ENCODE data around the gene SLC35F5.
A peak's percentile ranks its signal among the peaks of the same experiment; 100 is the strongest.
"Not testable (repeated sequence)": the region's sequence is repeated elsewhere in the genome, so short reads cannot be mapped to it uniquely, and the experiment has no call there.

The SLC35F5 gene

GRCh38 chr2:113756355-113757137 lies at the start of gene SLC35F5:
TSS of gene SLC35F5 (minus strand) at chr2:113756642. CDS start at chr2:113756409, 233 bp downstream.
- peak; percentile 91 for DNase-seq (ENCODE audit: low read depth)

GRCh38 chr2:113799375-113799774 lies 42.9 kb upstream of the SLC35F5 start:
- no peak for DNase-seq (ENCODE audit: low read depth)

GRCh38 chr2:113797237-113797636 lies 40.8 kb upstream of the SLC35F5 start:
- no peak for DNase-seq (ENCODE audit: low read depth)

- no peak for DNase-seq (ENCODE audit: low read depth)
Measured at GRCh38 chr2:113796592-113797175, 40.2 kb upstream of the SLC35F5 start.

GRCh38 chr2:113795405-113795920 lies 39.0 kb upstream of the SLC35F5 start:
- no peak for DNase-seq (ENCODE audit: low read depth)

GRCh38 chr2:113791697-113792590 lies 35.5 kb upstream of the SLC35F5 start:
- peak; percentile 1 for DNase-seq (ENCODE audit: low read depth)

GRCh38 chr2:113784823-113785744 lies 28.6 kb upstream of the SLC35F5 start:
- no peak for DNase-seq (ENCODE audit: low read depth)

- DNase-seq (ENCODE audit: low read depth) = no peak
Measured at GRCh38 chr2:113780472-113780871, 24.0 kb upstream of the SLC35F5 start.

- DNase-seq (ENCODE audit: low read depth) = no peak
Measured at GRCh38 chr2:113777371-113777770, 20.9 kb upstream of the SLC35F5 start.

GRCh38 chr2:113776949-113777348 lies 20.5 kb upstream of the SLC35F5 start:
- no peak for DNase-seq (ENCODE audit: low read depth)

- not testable (repeated sequence) for DNase-seq (ENCODE audit: low read depth)
Measured at GRCh38 chr2:113774616-113775015, 18.2 kb upstream of the SLC35F5 start.

GRCh38 chr2:113770929-113771328 lies 14.5 kb upstream of the SLC35F5 start:
- no peak for DNase-seq (ENCODE audit: low read depth)

- no peak for DNase-seq (ENCODE audit: low read depth)
Measured at GRCh38 chr2:113769555-113769954, 13.1 kb upstream of the SLC35F5 start.

- no peak for DNase-seq (ENCODE audit: low read depth)
Measured at GRCh38 chr2:113768770-113769169, 12.3 kb upstream of the SLC35F5 start.

GRCh38 chr2:113767811-113768460 lies 11.5 kb upstream of the SLC35F5 start:
- DNase-seq (ENCODE audit: low read depth) = no peak

GRCh38 chr2:113765276-113765675 lies 8.8 kb upstream of the SLC35F5 start:
- DNase-seq (ENCODE audit: low read depth) = no peak

GRCh38 chr2:113762377-113763118 lies 6.1 kb upstream of the SLC35F5 start:
- no peak for DNase-seq (ENCODE audit: low read depth)

GRCh38 chr2:113760400-113760799 lies 4.0 kb upstream of the SLC35F5 start:
- no peak for DNase-seq (ENCODE audit: low read depth)

- DNase-seq (ENCODE audit: low read depth) = no peak
Measured at GRCh38 chr2:113757138-113757657, 756 bp upstream of the SLC35F5 start.

GRCh38 chr2:113755835-113756354 lies 547 bp downstream of the SLC35F5 start:
- no peak for DNase-seq (ENCODE audit: low read depth)

All from activated T-cell treated with anti-CD3 and anti-CD28 coated beads for 24 hours (primary cell).